Left ventricle myocardium superior (tissue), 1 donor: ENCODE results near the gene NETO1. TPM values are rescaled to one million over a fixed set of nuclear protein-coding genes. Genes with fewer than 3 reads are reported as not detected.

Source experiments
- ATAC-seq: fragments of 200-7000 bp; cut with Tn5 transposase; one replicate; pipeline ENCODE4 v1.9.1; 2020; ENCODE audit warnings: mild to moderate bottlenecking, moderate library complexity
- DNase-seq: peaks from one replicate; pipeline ENCODE4 v3.0.0-alpha.2; 2020
- intact Hi-C: fragments of 100-400 bp; cut with micrococcal nuclease; formaldehyde crosslinking; loops from one replicate; pipeline ENCODE4 v1.11.0; 2022
- long read RNA-seq: library from polyadenylated mRNA; unstranded; transcript quantifications from one replicate; pipeline ENCODE4 v2.0.0, GENCODE V29; 2021
- total RNA-seq: library from RNA; stranded (reverse); fragmentation: NEBNext Ultra II Directional; extraction: Animal tissue kit (Norgen Biotek cat#: 25700); gene quantifications from one replicate; pipeline ENCODE4 v1.2.1, GENCODE V29; 2021
- donor health status: DM: no; HTN: yes; CAD: no; lungs with severe emphysema.

Gene NETO1, protein sequence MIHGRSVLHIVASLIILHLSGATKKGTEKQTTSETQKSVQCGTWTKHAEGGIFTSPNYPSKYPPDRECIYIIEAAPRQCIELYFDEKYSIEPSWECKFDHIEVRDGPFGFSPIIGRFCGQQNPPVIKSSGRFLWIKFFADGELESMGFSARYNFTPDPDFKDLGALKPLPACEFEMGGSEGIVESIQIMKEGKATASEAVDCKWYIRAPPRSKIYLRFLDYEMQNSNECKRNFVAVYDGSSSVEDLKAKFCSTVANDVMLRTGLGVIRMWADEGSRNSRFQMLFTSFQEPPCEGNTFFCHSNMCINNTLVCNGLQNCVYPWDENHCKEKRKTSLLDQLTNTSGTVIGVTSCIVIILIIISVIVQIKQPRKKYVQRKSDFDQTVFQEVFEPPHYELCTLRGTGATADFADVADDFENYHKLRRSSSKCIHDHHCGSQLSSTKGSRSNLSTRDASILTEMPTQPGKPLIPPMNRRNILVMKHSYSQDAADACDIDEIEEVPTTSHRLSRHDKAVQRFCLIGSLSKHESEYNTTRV
- total RNA-seq, result not detected
- long read RNA-seq, result 0 reads

DNA sequence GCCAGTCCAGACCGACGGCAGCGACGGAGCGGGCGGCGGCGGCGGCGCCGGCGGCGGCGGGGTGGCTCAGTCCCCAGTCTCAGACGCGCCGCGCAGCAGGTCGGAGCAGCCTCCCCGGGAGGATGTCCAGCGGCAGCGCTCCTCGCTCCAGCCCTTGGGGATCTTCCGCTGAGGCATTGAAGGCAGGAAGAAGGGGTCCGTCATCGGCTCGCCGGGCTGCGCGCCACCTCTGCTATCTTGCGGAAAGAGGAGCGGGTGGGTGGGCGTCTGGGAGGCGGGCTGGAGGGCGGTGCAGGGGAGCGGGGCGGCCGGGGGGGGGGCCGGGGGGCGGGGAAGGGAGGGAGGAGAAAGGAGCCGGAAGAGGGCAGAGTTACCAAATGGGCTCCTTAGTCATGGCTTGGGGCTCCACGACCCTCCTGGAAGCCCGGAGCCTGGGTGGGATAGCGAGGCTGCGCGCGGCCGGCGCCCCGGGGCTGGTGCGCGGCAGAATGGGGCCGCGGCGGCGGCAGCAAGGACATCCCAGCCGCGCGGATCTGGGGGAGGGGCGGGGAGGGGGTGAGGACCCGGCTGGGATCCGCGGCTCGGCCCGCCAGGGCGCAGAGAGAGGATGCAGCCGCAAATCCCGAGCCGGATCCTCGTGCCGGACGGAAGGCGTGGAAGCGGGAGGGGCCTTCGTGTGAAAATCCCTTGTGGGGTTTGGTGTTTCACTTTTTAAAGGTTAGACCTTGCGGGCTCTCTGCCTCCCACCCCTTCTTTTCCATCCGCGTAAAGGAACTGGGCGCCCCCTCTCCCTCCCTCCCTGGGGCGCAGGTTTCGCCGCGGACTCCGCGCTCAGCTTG lies at the start of gene NETO1:
TSS of gene NETO1 (minus strand) at position 242 of the 839 bp plus-strand sequence. CDS start 696 bp downstream, outside the sequence.
- intact Hi-C loops, result no loop called here
- ATAC-seq (no peak), DNase-seq (no peak)

DNA sequence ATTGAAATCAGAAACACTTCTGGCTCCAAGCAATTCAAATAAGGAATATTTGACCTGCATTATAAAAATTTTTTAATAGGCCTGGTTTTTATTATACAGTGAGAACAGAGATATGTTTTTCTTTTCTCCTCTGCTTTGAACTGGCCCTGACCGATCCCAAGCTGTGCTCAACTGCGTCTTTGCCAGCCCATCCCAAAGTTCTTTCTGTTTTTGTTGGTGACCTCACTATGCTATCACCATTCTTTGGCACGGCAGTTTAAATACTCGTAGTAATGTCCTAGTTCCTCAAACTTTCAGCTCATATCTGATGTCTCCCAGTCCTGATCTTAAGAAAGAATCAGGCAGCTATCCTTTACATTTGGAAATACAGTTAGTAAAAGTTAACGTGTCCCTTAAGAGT lies 42.3 kb upstream of the NETO1 start:
- no peak for DNase-seq
- intact Hi-C loops, result no loop called here
- no peak for ATAC-seq

DNA sequence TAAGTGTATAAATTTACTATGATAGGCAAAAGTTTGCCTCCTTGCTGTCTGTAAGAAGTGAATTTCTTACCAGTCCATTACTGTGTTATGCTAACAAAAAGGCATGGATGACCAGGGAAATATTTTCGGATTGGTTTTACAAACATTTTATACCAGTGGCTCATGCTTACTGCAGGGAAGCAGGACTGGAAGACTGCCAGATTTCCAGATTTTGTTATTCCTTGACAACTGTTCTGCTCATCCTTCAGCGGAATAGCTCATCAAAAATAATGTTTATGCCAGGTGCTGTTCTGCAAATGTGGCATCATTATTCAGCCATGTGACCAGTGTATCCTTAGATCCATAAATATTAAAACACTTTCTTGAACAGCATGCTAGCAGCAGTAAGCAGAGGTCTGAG lies 40.4 kb upstream of the NETO1 start:
- intact Hi-C loops, result no loop called here
- no peak for ATAC-seq
- no peak for DNase-seq

DNA sequence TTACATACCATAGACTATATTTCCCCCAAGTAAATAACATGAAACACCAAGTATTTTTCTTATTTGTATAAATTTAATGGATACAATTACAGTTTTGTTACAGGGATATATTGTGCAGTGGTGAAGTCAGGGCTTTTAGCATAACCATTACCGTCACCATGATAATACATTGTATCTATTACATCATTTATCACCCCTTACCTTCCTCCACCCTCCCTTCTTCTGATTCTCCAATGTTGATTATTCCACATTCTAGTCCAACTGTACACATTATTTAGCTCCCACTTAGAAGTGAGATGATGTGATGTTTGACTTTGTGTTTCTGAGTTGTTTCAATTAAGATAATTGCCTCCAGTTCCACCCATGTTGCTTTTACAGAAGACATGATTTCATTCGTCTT lies 35.2 kb upstream of the NETO1 start:
- intact Hi-C loops, result no loop called here
- ATAC-seq (no peak), DNase-seq (no peak)

DNA sequence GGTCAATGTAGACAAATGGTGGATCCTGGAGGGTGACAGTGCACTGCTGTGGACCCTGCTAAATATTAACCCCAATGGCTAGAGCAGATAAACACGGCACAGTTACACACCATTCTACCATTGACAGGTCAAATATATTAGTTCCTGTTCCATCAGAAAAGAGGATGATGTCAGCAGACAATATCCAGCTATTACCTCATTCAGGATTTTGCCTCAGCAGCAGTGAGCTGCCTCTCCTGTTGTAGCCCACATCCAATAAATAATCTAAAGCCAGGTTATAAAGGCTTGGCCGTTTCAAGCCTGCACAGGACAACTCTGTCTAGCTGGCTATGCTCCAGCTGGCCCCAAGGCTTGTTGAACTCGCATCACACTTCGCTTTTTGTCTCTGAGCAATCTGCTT lies 31.6 kb upstream of the NETO1 start:
- intact Hi-C loops, result no loop called here
- ATAC-seq (no peak), DNase-seq (no peak)

DNA sequence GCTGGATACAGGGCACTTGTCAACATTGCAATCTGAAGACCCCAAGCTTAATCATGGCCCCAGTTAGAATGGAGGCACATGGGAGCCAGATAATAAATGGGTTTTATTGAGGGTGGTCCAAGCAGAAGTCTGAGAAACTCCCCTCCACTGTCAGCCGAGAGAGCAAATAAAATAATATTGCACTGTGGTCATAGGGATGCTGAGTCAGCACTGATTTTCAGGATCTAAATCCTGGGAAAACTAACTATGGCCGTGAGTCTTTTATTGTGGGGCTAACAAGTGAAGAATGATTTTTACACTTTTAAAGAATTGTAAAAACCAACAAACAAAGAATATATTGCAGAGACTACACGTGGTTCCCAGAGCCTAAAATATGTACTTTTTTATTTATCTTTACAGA lies 31.1 kb upstream of the NETO1 start:
- intact Hi-C loops, result no loop called here
- ATAC-seq, result no peak
- no peak for DNase-seq

DNA sequence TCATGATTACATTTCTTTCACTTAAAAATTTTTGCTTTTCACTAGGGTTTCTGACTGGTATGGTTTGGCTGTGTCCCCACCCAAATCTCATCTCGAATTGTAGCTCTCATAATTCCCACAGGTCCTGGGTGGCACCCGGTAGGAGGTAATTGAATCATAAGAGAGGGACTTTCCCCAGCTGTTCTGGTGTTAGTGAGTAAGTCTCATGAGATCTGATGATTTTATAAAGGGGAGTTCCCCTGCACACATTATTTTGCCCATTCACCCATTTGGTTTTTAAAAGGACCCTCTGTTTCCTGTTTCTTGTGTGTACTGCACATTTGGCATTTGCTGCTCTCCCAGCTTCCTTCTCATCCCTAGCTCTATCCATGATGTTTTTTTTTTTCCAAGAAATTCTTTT lies 27.8 kb upstream of the NETO1 start:
- intact Hi-C loops, result no loop called here
- DNase-seq (no peak), ATAC-seq (no peak)

DNA sequence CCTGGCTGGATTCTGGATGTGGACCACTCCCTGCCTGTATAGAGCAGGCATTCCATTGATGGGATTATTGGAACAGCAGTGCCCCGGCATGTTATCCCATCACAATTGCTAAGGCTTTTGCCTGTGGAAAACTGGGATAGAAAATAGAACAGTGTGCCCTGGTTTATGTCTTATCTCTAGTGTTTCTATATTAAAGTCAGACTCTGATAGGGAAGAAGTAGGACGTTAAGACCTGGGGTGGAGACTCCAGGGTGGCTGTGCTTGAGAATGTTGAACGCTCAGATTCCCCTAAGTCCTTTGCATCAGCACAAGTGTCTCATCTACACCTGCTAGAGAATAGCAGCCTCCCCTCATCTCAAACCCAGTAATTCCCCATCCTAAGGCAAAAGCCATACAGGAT lies 10.8 kb upstream of the NETO1 start:
- intact Hi-C loops, result no loop called here

DNA sequence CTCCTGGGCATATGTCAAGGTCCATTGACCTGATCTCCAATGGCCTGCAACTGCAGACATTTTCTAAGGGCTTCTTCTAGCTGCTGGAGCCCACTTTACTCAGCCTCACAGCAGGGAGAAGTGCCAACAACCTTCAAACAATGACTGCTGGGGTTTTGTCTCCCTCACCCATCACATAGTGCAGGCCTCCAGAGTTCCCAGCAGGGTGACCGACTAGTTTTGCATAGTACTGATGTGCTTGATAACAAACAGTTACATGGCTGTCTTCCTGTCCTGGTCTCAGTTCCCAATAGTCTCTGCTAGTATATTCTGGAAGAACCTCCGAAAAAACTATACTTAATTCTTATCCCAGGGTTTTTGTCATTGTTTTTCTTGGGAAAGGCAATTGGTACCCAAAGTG lies 10.4 kb upstream of the NETO1 start:
- no peak for DNase-seq
- ATAC-seq, result peak; percentile 38
- intact Hi-C loops, result no loop called here

More for the DNA sequence above, 10.8 kb upstream of the NETO1 start:
- DNase-seq (no peak), ATAC-seq (peak; percentile 95)

DNA sequence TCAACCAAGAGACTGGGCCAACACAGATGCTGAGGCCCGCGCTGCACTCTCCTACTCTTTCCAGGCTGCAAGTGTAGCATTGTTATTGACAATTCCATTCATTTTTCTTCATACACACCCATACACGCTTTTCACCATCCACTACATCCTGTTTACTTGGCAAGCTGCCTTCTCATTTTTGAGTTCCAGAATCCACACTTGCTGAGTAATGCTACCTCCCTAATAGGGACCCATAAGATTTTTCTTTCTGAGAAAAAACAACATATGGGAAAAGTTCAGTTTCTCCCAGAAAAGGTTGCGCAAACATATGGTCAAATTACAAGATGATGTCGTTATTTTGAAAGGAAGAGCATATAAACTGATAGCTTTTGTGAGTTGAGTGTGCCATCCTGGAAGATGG lies 3.3 kb upstream of the NETO1 start:
- ATAC-seq (no peak), DNase-seq (no peak)
- intact Hi-C loops, result no loop called here

DNA sequence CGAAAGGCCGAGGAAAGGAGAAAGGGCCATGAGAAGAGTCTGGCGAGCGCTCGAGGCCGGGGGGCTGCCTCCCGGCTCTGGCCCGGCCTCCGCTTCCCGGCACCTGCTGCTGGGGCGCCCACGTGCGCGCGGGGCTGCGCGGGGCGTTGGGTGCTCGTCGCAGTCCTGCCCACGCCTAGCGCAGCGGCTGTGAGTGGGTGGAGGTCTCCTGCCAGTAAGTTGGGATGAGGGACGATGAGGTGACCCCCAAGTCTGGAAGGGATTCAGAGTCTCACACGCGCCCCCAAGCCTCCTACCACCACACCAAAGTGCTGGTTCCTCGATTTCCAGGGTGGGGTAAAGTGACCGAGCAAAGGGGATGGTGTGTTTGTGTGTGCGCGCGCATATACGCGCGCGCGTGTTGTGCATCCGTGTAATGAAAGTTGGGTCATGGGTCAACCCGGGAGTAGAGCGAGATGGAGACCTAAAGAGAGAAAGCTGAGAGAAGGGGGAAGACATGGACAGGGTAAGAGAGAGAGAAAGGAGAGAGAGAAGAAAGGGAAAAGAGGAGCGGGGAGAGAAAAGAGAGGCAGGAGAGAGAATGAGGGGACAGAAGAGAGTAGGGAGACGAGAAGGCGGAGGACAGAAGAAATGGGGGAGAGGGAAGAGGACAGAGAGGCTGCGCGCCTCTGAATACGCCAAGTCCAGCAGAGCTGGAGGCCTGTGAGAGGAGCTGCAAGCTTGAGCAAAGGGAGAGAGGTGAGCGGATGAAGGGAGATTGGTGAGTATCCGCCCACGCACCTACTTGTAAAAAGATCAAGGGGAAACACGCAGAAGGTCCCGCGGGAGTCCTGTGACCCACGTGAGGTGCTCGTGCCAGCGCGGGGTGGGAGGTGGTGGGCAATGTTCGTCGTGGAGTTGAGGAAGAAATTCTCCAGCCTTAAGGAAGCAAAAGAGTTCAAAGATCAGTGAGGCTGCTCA lies 1.7 kb upstream of the NETO1 start:
- intact Hi-C loops, result no loop called here
- ATAC-seq, result no peak
- no peak for DNase-seq

DNA sequence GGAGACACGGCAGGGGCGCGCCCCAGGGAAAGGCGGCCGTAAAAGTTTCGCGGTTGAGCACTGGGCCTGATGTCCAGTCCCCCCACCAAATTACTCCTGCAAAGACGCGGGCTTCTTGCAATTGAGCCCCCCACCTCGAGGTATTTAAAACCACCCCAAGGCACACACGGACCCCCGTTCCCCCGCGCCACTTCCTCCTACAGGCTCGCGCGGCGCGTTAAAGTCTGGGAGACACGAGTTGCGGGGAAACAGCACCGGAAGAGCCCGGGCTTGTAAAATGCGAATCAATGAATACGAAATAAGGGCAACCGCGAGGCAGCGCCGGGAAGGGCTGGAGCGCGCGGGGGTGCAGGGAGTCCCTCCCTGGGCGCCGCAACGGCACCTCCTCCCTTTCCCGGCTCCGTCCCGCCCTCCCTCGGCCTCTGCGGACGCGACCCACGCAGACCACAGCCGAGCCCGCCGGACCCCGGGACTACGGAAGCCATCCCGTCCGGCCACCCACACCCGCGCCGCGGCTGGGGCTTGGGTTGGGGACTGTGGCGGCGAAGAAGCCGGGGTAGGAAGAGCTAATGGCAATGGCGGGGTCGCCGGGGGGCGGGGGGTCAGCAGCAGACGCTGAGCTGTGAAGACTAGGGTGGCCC lies 918 bp upstream of the NETO1 start:
- intact Hi-C loops, result no loop called here
- no peak for ATAC-seq
- no peak for DNase-seq

DNA sequence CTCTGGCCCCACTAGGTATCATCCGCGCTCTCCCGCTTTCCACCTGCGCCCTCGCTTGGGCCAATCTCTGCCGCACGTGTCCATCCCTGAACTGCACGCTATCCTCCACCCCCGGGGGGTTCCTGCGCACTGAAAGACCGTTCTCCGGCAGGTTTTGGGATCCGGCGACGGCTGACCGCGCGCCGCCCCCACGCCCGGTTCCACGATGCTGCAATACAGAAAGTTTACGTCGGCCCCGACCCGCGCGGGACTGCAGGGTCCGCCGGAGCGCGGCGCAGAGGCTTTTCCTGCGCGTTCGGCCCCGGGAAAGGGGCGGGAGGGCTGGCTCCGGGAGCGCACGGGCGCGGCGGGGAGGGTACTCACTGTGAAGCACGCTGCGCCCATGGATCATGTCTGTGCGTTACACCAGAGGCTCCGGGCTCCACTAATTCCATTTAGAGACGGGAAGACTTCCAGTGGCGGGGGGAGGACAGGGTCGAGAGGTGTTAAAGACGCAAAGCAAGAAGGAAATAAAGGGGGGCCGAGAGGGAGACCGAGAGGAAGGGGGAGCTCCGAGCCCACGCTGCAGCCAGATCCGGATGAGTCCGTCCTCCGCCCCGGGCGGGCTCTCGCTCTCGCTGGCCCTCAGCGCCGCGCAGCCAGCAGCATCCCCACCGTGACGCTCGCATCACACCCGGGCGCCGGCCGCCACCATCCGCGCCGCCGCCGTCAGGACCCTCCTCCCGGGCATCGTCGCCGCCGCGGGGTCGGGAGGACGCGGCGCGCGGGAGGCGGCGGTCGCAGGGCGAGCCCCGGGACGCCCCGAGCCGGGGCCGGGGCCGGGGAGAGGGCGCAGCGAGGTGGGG lies 664 bp downstream of the NETO1 start:
- intact Hi-C loops, result no loop called here
- no peak for ATAC-seq
- DNase-seq, result no peak

DNA sequence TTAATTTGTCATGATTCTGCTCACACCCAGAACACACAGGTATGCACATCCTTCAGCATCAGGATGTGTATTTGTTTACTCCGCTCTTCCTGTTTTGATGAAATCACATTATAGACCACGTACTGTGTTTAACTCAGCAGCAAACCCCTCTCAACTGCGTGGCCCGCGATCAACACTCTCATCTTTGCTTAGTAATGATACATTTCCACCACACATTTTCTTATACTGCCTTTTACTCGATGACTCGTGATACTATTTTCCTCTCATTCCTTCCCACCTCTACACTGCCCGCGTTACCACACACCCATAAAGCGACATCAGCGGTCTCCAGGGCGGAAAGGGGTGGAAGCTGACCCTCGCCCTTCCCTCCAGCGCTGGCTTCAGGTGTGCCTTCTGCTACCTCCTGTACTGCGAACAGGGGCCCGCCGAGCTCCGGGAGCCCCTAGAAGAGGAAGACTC lies 1.3 kb downstream of the NETO1 start:
- ATAC-seq (no peak), DNase-seq (no peak)

DNA sequence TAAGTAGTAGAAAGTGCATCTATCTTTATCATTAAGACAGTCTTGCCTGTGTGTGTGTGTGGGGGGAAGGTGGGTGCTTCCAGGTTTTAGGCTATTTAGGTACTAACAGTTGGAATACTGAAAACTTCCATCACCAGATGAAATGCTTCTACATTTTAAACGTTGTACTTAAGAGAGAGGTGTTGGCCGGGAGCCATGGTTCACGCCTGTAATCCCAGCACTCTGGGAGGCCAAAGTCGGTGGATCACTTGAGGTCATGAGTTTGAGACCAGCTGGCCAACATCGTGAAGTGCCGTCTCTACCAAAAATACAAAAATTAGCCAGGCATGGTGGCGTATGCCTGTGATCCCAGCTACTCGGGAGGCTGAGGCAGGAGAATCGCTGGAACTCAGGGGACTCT lies 4.0 kb downstream of the NETO1 start:
- intact Hi-C loops, result no loop called here
- DNase-seq (no peak), ATAC-seq (no peak)

More for the DNA sequence above, 1.3 kb downstream of the NETO1 start:
- intact Hi-C loops, result no loop called here

DNA sequence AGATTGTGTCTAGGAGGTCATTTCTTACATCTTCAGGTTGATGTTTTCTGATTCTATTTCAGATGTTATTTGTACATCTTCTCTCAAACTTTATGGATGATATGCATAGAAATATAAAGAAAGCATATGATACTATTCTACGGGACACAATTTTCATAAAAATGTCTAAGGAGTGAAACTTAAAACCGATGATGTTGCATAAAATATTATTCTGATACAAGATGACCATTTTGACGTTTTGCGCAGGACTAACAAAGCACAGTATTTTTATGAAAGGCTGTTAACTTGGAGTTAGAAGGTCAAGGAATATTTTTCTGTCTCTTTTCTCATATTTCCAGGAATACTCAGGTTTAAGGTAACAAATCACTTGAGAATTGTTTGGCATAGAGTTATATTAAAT lies 8.7 kb downstream of the NETO1 start:
- DNase-seq, result no peak
- intact Hi-C loops, result no loop called here
- ATAC-seq, result no peak

DNA sequence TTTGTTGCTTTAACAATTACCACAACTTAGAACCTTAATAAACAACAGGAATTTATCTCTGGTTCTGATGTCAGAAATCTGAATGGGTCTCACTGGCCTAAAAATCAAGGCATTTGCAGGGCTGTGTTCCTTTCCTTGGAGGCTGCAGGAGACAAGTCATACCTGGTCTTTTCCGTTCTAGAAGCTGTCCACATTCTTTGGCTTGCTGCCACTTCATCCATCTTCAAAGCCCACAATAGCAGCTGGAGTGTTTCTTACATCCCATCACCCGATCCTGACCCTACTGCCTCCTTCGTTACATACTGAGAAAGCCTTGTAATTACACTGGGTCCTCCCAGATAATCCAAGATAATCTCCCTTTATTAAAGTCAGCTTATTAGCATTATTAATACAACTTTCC lies 18.1 kb downstream of the NETO1 start:
- no peak for ATAC-seq
- DNase-seq, result no peak
- intact Hi-C loops, result no loop called here
